Measurements from ENCODE around the gene SLC35F6. TPM values are rescaled to one million over a fixed set of nuclear protein-coding genes. Genes with fewer than 3 reads are reported as not detected.

Gene SLC35F6
- total and polyA plus RNA-seq, 2 donors, result 12.4 to 18.8 TPM

- H3K36me3 ChIP-seq (ENCODE audit: insufficient read depth), result no peaks in the 10 kb centered on the region
- 86% methylated on average over 14 of the region's 14 CpGs for WGBS
These were observed 39.1 kb upstream of the SLC35F6 start for GRCh38 chr2:26724784-26725520.

DNA sequence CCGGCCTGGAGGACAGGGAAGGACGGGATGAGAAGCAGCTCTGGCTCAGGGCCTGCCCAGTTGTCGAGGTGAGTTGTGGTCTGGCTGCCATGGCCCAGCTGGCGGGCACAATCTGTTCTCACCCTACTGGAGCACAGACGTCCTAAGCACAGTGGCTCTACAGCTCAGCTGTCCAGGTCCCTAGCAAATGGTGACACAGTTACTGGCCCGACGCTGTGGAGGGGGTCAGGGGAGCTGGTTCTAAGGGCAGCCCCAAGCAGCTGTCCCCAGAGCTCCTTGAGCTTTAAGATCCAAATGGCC lies 38.6 kb upstream of the SLC35F6 start:
- Histone ChIP-seq H3K36me3 (ENCODE audit: insufficient read depth) (no peaks in the 10 kb centered on the region), H3K4me1 (ENCODE audit: insufficient read depth) (peaks cover 2% of the 10 kb centered on the region), H3K4me3 (ENCODE audit: low read depth, low read length) (no peak overlapping the region), H3K27ac (ENCODE audit: low read depth) (no peak overlapping the region)
- 73% methylated on average over 7 of the region's 7 CpGs for WGBS
- DNase-seq (ENCODE audit: extremely low spot score), result no peak

More at GRCh38 chr2:26724784-26725520, 39.1 kb upstream of the SLC35F6 start:
- no peak for DNase-seq (ENCODE audit: extremely low spot score)
- H3K4me1 ChIP-seq (ENCODE audit: insufficient read depth), result peaks cover 2% of the 10 kb centered on the region
- no peak overlapping the region for H3K4me3 ChIP-seq (ENCODE audit: low read depth, low read length)
- no peak overlapping the region for H3K27ac ChIP-seq (ENCODE audit: low read depth)

- Histone ChIP-seq H3K4me1 (ENCODE audit: insufficient read depth) (no peaks in the 10 kb centered on the region), H3K4me3 (ENCODE audit: low read depth, low read length) (no peak overlapping the region), H3K36me3 (ENCODE audit: insufficient read depth) (no peaks in the 10 kb centered on the region), H3K27ac (ENCODE audit: low read depth) (no peak overlapping the region)
- no peak for DNase-seq (ENCODE audit: extremely low spot score)
- WGBS, result 57% methylated on average over 1 of the region's 1 CpG
These were observed 37.9 kb upstream of the SLC35F6 start for GRCh38 chr2:26726228-26726627.

GRCh38 chr2:26727641-26728561 lies 36.2 kb upstream of the SLC35F6 start:
- no peaks in the 10 kb centered on the region for H3K4me1 ChIP-seq (ENCODE audit: insufficient read depth)
- no peaks in the 10 kb centered on the region for H3K36me3 ChIP-seq (ENCODE audit: insufficient read depth)
- WGBS, result 75% methylated on average over 101 of the region's 101 CpGs
- DNase-seq (ENCODE audit: extremely low spot score), result no peak
- H3K4me3 ChIP-seq (ENCODE audit: low read depth, low read length), result no peak overlapping the region
- H3K27ac ChIP-seq (ENCODE audit: low read depth), result no peak overlapping the region

DNA sequence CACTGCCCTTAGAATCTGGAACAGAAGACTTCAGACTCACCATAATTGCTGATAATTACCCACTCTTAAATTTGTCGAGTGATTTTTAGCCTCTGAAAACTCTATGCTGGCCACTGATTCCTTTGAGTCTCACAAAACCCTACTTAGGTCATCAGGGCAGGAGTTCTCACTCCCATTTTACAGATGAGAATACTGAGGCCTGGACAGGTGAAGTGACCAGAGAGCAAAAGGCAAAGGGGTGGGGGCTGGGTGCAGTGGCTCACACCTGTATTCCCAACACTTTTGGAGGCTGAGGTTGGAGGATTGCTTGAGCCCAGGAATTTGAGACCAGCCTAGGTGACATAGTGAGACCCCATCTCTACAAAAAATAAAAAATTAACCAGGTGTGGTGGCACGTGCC lies 34.8 kb upstream of the SLC35F6 start:
- WGBS, result 92% methylated on average over 2 of the region's 2 CpGs
- no peak overlapping the region for H3K27ac ChIP-seq (ENCODE audit: low read depth)
- no peak for DNase-seq (ENCODE audit: extremely low spot score)
- no peak overlapping the region for H3K4me3 ChIP-seq (ENCODE audit: low read depth, low read length)
- no peaks in the 10 kb centered on the region for H3K4me1 ChIP-seq (ENCODE audit: insufficient read depth)
- H3K36me3 ChIP-seq (ENCODE audit: insufficient read depth), result no peaks in the 10 kb centered on the region

GRCh38 chr2:26730549-26731344 lies 33.3 kb upstream of the SLC35F6 start:
- no peak for DNase-seq (ENCODE audit: extremely low spot score)
- Histone ChIP-seq H3K27ac (ENCODE audit: low read depth) (no peak overlapping the region), H3K36me3 (ENCODE audit: insufficient read depth) (no peaks in the 10 kb centered on the region), H3K4me1 (ENCODE audit: insufficient read depth) (no peaks in the 10 kb centered on the region), H3K4me3 (ENCODE audit: low read depth, low read length) (no peak overlapping the region)
- 64% methylated on average over 19 of the region's 19 CpGs for WGBS

DNA sequence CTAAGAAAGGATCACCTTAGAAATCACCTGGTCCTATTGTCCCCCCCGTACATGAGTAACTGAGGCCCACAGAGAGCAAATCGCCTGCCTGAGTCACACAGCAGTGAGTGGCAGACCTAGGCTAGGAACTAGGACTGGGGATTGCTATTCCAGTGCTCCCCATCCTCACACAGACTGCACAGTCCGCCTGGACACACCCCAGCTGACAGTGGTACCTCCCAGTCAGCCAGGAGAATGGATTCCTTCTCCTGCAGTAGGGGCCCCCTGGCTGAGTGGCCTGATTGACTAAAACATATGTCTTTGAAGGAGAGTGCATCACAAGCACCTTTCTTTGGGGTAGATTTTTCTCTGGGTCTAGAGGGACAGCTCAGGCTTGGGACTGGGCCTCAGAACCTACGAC lies 32.4 kb upstream of the SLC35F6 start:
- WGBS, result 89% methylated on average over 4 of the region's 4 CpGs

GRCh38 chr2:26732446-26732845 lies 31.6 kb upstream of the SLC35F6 start:
- WGBS, result 92% methylated on average over 3 of the region's 3 CpGs
- Histone ChIP-seq H3K36me3 (ENCODE audit: insufficient read depth) (no peaks in the 10 kb centered on the region), H3K27ac (ENCODE audit: low read depth) (no peak overlapping the region), H3K4me1 (ENCODE audit: insufficient read depth) (no peaks in the 10 kb centered on the region), H3K4me3 (ENCODE audit: low read depth, low read length) (no peak overlapping the region)
- no peak for DNase-seq (ENCODE audit: extremely low spot score)

More for the DNA sequence above, 32.4 kb upstream of the SLC35F6 start:
- H3K4me3 ChIP-seq (ENCODE audit: low read depth, low read length), result no peak overlapping the region
- H3K4me1 ChIP-seq (ENCODE audit: insufficient read depth), result no peaks in the 10 kb centered on the region
- no peak for DNase-seq (ENCODE audit: extremely low spot score)
- no peak overlapping the region for H3K27ac ChIP-seq (ENCODE audit: low read depth)
- H3K36me3 ChIP-seq (ENCODE audit: insufficient read depth), result no peaks in the 10 kb centered on the region

GRCh38 chr2:26733413-26733812 lies 30.7 kb upstream of the SLC35F6 start:
- Histone ChIP-seq H3K27ac (ENCODE audit: low read depth) (no peak overlapping the region), H3K36me3 (ENCODE audit: insufficient read depth) (no peaks in the 10 kb centered on the region), H3K4me3 (ENCODE audit: low read depth, low read length) (no peak overlapping the region), H3K4me1 (ENCODE audit: insufficient read depth) (no peaks in the 10 kb centered on the region)
- DNase-seq (ENCODE audit: extremely low spot score), result no peak
- 82% methylated on average over 9 of the region's 9 CpGs for WGBS

DNA sequence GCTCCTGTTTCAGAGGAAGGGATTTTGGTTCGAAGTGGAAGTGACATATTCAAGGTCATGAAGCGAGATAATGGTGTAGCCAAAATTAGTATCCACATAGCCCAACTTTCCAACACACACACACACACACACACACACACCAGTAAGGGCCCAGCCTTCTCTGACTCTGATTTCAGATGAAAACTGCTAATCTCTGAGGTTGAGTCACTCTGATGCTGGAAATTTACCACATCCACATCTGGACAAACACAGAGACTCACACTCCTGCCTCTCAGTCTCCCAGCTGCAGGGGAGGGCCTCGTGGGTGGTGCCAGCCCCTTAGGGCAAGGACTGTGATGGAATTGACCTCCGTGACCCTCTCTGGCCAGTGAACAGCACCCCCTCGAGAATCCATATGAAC lies 29.0 kb upstream of the SLC35F6 start:
- Histone ChIP-seq H3K4me1 (ENCODE audit: insufficient read depth) (no peaks in the 10 kb centered on the region), H3K4me3 (ENCODE audit: low read depth, low read length) (no peak overlapping the region), H3K36me3 (ENCODE audit: insufficient read depth) (no peaks in the 10 kb centered on the region), H3K27ac (ENCODE audit: low read depth) (no peak overlapping the region)
- DNase-seq (ENCODE audit: extremely low spot score), result no peak
- 41% methylated on average over 5 of the region's 5 CpGs for WGBS

GRCh38 chr2:26735883-26736588 lies 28.0 kb upstream of the SLC35F6 start:
- H3K27ac ChIP-seq (ENCODE audit: low read depth), result no peak overlapping the region
- WGBS, result 63% methylated on average over 8 of the region's 8 CpGs
- no peaks in the 10 kb centered on the region for H3K36me3 ChIP-seq (ENCODE audit: insufficient read depth)
- DNase-seq (ENCODE audit: extremely low spot score), result no peak
- no peak overlapping the region for H3K4me3 ChIP-seq (ENCODE audit: low read depth, low read length)
- H3K4me1 ChIP-seq (ENCODE audit: insufficient read depth), result no peaks in the 10 kb centered on the region

GRCh38 chr2:26737221-26737620 lies 26.9 kb upstream of the SLC35F6 start:
- 83% methylated on average over 4 of the region's 4 CpGs for WGBS
- Histone ChIP-seq H3K4me3 (ENCODE audit: low read depth, low read length) (no peak overlapping the region), H3K4me1 (ENCODE audit: insufficient read depth) (no peaks in the 10 kb centered on the region), H3K36me3 (ENCODE audit: insufficient read depth) (no peaks in the 10 kb centered on the region), H3K27ac (ENCODE audit: low read depth) (no peak overlapping the region)
- no peak for DNase-seq (ENCODE audit: extremely low spot score)

DNA sequence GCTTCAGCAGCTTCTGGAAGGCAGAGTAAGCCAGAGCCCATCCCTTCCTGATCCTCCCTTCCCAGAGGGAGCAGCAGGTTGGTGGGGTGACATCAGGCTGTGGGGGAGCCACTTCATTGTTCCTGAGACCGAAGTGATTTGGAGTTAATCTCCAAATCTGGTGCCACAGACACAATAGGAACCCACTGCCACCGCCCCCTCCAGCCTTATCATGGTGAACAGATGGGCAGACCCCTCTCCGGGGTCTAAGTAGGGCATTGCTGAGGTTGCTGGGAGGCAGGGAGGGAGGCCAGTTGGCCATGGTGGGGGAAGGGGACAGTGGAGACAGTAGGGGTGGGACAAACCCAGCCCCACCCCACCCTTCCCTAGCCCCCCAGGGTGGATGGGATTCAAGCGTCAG lies 25.6 kb upstream of the SLC35F6 start:
- WGBS, result 87% methylated on average over 4 of the region's 4 CpGs
- H3K4me1 ChIP-seq (ENCODE audit: insufficient read depth), result no peaks in the 10 kb centered on the region

More for the DNA sequence above, 25.6 kb upstream of the SLC35F6 start:
- no peak for DNase-seq (ENCODE audit: extremely low spot score)
- Histone ChIP-seq H3K36me3 (ENCODE audit: insufficient read depth) (no peaks in the 10 kb centered on the region), H3K4me3 (ENCODE audit: low read depth, low read length) (no peak overlapping the region), H3K27ac (ENCODE audit: low read depth) (no peak overlapping the region)
